HepG2 (cell line): ENCODE measurements around the gene GPR68. TPM values are rescaled to one million over a fixed set of nuclear protein-coding genes. Genes with fewer than 3 reads are reported as not detected.

Source experiments
- ATAC-seq: fragments of 200-7000 bp; cut with Tn5 transposase; 3 replicates; pipeline ENCODE4 v1.9.1; 2020; ENCODE audit warnings: mild to moderate bottlenecking, moderate library complexity
- BruUV-seq: library from RNA; stranded (reverse); fragments of 400-500 nt; replicated peaks from 2 replicates; lab custom pipeline; 2021; lab: Mats Ljungman, UMichigan
- CTCF ChIA-PET: fragments of 300-600 bp; formaldehyde crosslinking; extraction: SDS; loops from one replicate; lab custom pipeline; 2021; ENCODE audit warnings: low total read pairs, inconsistent platforms, low intra/inter-chr PET ratio; lab: Yijun Ruan, JAX
- POLR2A ChIA-PET: fragments of 350-600 bp; sonication (Branson Sonifier 250); formaldehyde crosslinking; loops from one replicate; lab custom pipeline; 2020; ENCODE audit warnings: antibody characterized with exemption, inconsistent platforms; lab: Yijun Ruan, JAX
- DNase-seq: peaks from one replicate; pipeline ENCODE4 v3.0.0-alpha.2; 2015; ENCODE audit warnings: low spot score
- FAIRE-seq: peaks from 3 replicates; lab custom pipeline; 2011; peaks lifted over from hg19 to GRCh38; lab: Jason Lieb, UNC
- H2AFZ ChIP-seq: one replicate; pipeline ENCODE4 v1.6.1; 2011; ENCODE audit warnings: low read length, inconsistent platforms
- H3K27ac ChIP-seq: fragments of 300-600 bp; 3 replicates; pipeline ENCODE4 v1.8.0; 2011; ENCODE audit warnings: mixed run types, mild to moderate bottlenecking, mixed read lengths, low read length, inconsistent platforms; ENCODE audit not compliant: insufficient read depth; ENCODE audit errors: extremely low read length
- H3K27me3 ChIP-seq, 2 experiments: fragments of 200-600 bp in 1 of 2; 2 replicates in 1 of 2; 3 replicates in 1 of 2; pipeline versions ENCODE4 v1.6.0 to v1.8.0; 2011; ENCODE audit warnings: low read length in 2 of 2, mild to moderate bottlenecking in 2 of 2, moderate library complexity in 2 of 2, inconsistent platforms in 1 of 2; ENCODE audit not compliant: insufficient read depth in 2 of 2, control insufficient read depth in 1 of 2
- H3K36me3 ChIP-seq, 2 experiments: fragments of 200-600 bp in 1 of 2; replicated peaks in 1 of 2; 2 replicates in 1 of 2; 3 replicates in 1 of 2; pipeline versions ENCODE4 v1.5.1 to v1.8.0; 2011; ENCODE audit warnings: low read length in 2 of 2, inconsistent platforms in 1 of 2; ENCODE audit not compliant: insufficient read depth in 2 of 2, control insufficient read depth in 1 of 2
- H3K4me1 ChIP-seq: 2 replicates; pipeline ENCODE4 v1.5.1; 2012; ENCODE audit warnings: low read length, inconsistent platforms; ENCODE audit not compliant: insufficient read depth
- H3K4me2 ChIP-seq: 2 replicates; pipeline ENCODE4 v1.6.0; 2011; ENCODE audit warnings: low read depth, low read length, inconsistent platforms
- H3K4me3 ChIP-seq, 3 experiments: fragments of 200-600 bp in 1 of 3; sonication (generic), shearing (Covaris generic) in 1 of 3; replicated peaks in 1 of 3; 2 replicates each; pipeline ENCODE4 v1.5.1; 2011 to 2016; ENCODE audit warnings: low read length in 3 of 3, inconsistent platforms in 2 of 3, low read depth in 2 of 3, mild to moderate bottlenecking in 2 of 3, control low read depth in 1 of 3, mixed read lengths in 1 of 3; ENCODE audit not compliant: insufficient read depth in 1 of 3
- H3K79me2 ChIP-seq: one replicate; pipeline ENCODE4 v1.6.1; 2011; ENCODE audit warnings: low read length, inconsistent platforms; ENCODE audit not compliant: insufficient read depth
- H3K9ac ChIP-seq: 2 replicates; pipeline ENCODE4 v1.6.0; 2011; ENCODE audit warnings: mild to moderate bottlenecking, low read depth, low read length, inconsistent platforms; ENCODE audit not compliant: insufficient read depth
- H3K9me3 ChIP-seq: 2 replicates; pipeline ENCODE4 v1.5.1; 2012; ENCODE audit warnings: mild to moderate bottlenecking, low read length
- H4K20me1 ChIP-seq: 2 replicates; pipeline ENCODE4 v1.6.0; 2011; ENCODE audit warnings: inconsistent platforms, mild to moderate bottlenecking, low read length, moderate library complexity; ENCODE audit not compliant: insufficient read depth
- BRCA1 ChIP-seq: sonication (generic); formaldehyde crosslinking; IDR thresholded peaks from 2 replicates; pipeline ENCODE4 v1.4.0; 2020; ENCODE audit warnings: missing genetic modification reagents
- CTCF ChIP-seq: sonication (generic); formaldehyde crosslinking; IDR thresholded peaks from 2 replicates; pipeline ENCODE4 v1.5.0; 2020; ENCODE audit warnings: mild to moderate bottlenecking, missing genetic modification reagents, moderate library complexity
- RARA ChIP-seq: IDR thresholded peaks from 2 replicates; pipeline ENCODE4 v1.6.1; 2016; ENCODE audit warnings: missing genetic modification reagents, missing compliant biosample characterization
- ZNF121 ChIP-seq: sonication (generic); formaldehyde crosslinking; IDR thresholded peaks from 2 replicates; pipeline ENCODE4 v1.5.0; 2020; ENCODE audit warnings: mild to moderate bottlenecking, missing genetic modification reagents
- ZNF557 ChIP-seq: sonication (generic); formaldehyde crosslinking; IDR thresholded peaks from 2 replicates; pipeline ENCODE4 v1.4.0; 2020; ENCODE audit warnings: missing genetic modification reagents
- WGBS: methylation state at CpG from one replicate; pipeline ENCODE4 v1.1.6; 2017; ENCODE audit warnings: low lambda C conversion rate; 5-methylcytosine and 5-hydroxymethylcytosine counted together
- in situ Hi-C: cut with HindIII; loops from 2 replicates; pipeline ENCODE4 v1.10.0; 2017; ENCODE audit warnings: low pct_unique_long_range_greater_than_20kb; ENCODE audit not compliant: extremely low pct_ligation_motif_present
- intact Hi-C: fragments of 100-400 bp; cut with micrococcal nuclease; formaldehyde crosslinking; loops from one replicate; pipeline ENCODE4 v1.10.0; 2022; ENCODE audit not compliant: unreplicated experiment
- polyA plus RNA-seq, 8 experiments: library from polyadenylated mRNA; depleted of rRNA in 3 of 8; stranded (reverse) in 7 of 8; unstranded in 1 of 8; fragments of >200 nt; fragmentation: Illumina TruSeq in 4 of 8; extraction: Trizol in 4 of 8; gene quantifications; 2 replicates each; pipeline versions ENCODE4 v1.2.1 to v1.2.3, GENCODE V29; 2011 to 2016; ENCODE audit warnings: low read depth in 4 of 8, missing spikeins in 1 of 8, mixed read lengths in 1 of 8; ENCODE audit not compliant: insufficient read depth in 1 of 8
- total RNA-seq, 5 experiments: library from RNA; depleted of rRNA; stranded (reverse); fragments of >200 nt; fragmentation: Illumina TruSeq; extraction: Trizol; gene quantifications; 2 replicates each; pipeline ENCODE4 v1.2.3, GENCODE V29; 2016; ENCODE audit warnings: low read depth in 1 of 5

The GPR68 gene
- total and polyA plus RNA-seq, 2 of the 13 experiments (the other 11 are each of a cell fraction or from before 2014, with no cell fraction given), result not detected

- FAIRE-seq (no peak), DNase-seq (no peak), ATAC-seq (no peak)
- TF ChIP-seq BRCA1 (CRISPR knock-in tag) (no peak), CTCF (CRISPR knock-in tag) (0 out of 2 replicates have a peak, but pooled peaks have one; percentile 3), RARA (CRISPR knock-in tag) (no peak)
- Histone ChIP-seq H3K79me2 (no peaks in the 10 kb centered on the region), H3K4me1 (no peaks in the 10 kb centered on the region), H4K20me1 (no peaks in the 10 kb centered on the region), H3K27ac (no peak overlapping the region), H3K27me3 (no peaks in the 10 kb centered on the region), H3K9me3 (no peaks in the 10 kb centered on the region), H3K4me2 (no peak overlapping the region), H3K4me3 (no peak overlapping the region), H2AFZ (no peak overlapping the region), H3K36me3 (peaks cover 0 to 11% of the 10 kb centered on the region in 2 experiments; a peak in 2 of 5 replicates), H3K9ac (no peak overlapping the region)
- intact Hi-C loops, result no loop called here
- in situ Hi-C loops, result no loop called here
- ChIA-PET POLR2A (no interaction called here), CTCF (no interaction called here)
- WGBS, result 72% methylated on average over 8 of the region's 8 CpGs
- BruUV-seq, result no TSS peak
Measured at GRCh38 chr14:91270619-91271018, 26.1 kb upstream of the GPR68 start.

GRCh38 chr14:91270188-91270587, 25.7 kb upstream of the GPR68 start:
- DNase-seq (no peak), FAIRE-seq (no peak), ATAC-seq (no peak)
- H3K9ac ChIP-seq, result no peak overlapping the region
- peaks cover 0 to 4% of the 10 kb centered on the region in 2 experiments; a peak in 3 of 5 replicates for H3K27me3 ChIP-seq
- no peak overlapping the region for H3K27ac ChIP-seq
- peaks cover under 1% of the 10 kb centered on the region; the same call in 1 of the 2 replicates for H3K4me1 ChIP-seq
- H2AFZ ChIP-seq, result no peak overlapping the region
- no peaks in the 10 kb centered on the region for H4K20me1 ChIP-seq
- no peak overlapping the region for H3K4me3 ChIP-seq
- no TSS peak for BruUV-seq
- in situ Hi-C loops (no loop called here), intact Hi-C loops (no loop called here)
- TF ChIP-seq ZNF121 (CRISPR knock-in tag) (peak; percentile 22; the same call in 1 of the 2 replicates), ZNF557 (CRISPR knock-in tag) (no peak)
- H3K4me2 ChIP-seq, result no peak overlapping the region
- ChIA-PET CTCF (no interaction called here), POLR2A (no interaction called here)
- H3K79me2 ChIP-seq, result no peaks in the 10 kb centered on the region
- peaks cover 0 to 11% of the 10 kb centered on the region in 2 experiments; a peak in 2 of 5 replicates for H3K36me3 ChIP-seq
- WGBS, result 90% methylated on average over 5 of the region's 6 CpGs
- no peaks in the 10 kb centered on the region for H3K9me3 ChIP-seq
